GM18858 (cell line): ENCODE results near the gene ATG16L1.

Source experiments
- ATAC-seq: cut with Tn5 transposase; IDR thresholded peaks from one replicate; pipeline ENCODE4 v1.9.1; 2021; ENCODE audit not compliant: unreplicated experiment

ATG16L1 gene

DNA sequence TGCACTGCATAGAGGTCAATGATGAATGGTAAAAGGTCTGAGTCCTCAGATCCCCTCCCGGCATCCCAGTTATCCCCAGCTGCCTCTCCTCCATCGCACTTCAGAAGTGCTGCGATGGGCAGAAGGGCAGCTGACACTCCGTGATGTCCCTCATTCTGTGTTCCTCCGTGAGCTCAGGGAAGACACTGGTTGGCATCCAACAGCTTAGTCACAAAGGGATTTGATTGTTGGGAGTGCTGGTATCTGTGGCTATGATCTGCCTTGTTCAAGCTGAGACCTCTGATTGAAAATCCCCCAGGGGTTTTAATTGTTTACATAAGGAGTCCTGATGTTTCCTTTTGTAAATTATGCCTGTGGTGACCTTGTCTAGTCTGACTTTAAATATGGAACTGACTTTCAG is 37.2 kb downstream of the ATG16L1 start:
- ATAC-seq: no peak

DNA sequence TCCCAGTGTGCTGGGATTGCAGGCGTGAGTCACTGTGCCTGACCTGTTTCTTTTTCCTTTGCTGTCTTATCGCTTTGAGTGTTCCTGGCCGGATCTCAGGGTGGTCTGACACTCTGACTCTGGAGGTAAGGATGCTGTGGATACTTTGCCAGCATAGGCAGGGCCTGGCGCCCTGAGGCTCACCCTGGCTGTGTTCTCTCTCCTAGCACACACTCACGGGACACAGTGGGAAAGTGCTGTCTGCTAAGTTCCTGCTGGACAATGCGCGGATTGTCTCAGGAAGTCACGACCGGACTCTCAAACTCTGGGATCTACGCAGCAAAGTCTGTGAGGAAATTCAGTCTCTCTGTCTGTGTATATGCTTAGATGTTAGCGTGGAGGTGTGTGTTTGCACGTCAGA is 38.2 kb downstream of the ATG16L1 start:
- ATAC-seq: no peak

DNA sequence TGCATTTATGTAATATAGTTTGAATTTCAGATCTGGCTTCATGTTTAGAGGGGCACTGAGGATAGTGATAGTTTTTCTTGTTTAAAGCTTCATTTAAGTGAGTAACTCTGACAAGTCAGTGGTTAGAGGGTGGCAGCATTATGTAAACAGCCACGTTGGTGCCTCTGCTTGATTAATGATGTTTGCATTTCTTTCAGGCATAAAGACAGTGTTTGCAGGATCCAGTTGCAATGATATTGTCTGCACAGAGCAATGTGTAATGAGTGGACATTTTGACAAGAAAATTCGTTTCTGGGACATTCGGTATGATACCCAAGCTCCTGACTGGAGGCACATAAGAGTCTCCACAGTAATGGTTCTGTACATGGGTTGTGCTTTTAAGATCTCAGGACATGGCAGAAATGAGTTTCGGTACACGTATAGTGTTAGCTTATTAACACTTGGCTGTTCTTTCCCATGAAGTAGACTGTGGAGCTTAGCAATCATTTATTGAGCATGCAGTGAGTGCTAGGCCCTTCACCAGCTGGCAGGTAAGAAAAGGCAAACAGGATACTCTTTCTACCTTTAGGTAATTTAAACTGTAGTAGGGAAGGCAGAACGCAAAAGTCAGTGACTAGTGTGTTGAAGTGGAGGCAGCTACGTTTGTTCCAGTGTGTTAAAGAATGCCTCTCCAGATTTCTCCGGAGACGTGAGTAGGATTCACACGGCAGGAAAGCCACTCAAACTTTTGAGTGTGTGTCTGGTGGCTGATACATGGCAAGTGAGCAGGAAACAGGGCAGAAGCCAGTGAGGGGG is 38.8 kb downstream of the ATG16L1 start:
- no peak for ATAC-seq

GRCh38 chr2:233295891-233296290 is 44.4 kb downstream of the ATG16L1 start:
- ATAC-seq: no peak

- no peak for ATAC-seq
Measured at GRCh38 chr2:233297076-233297475, 45.6 kb downstream of the ATG16L1 start.

GRCh38 chr2:233300401-233300800 is 48.9 kb downstream of the ATG16L1 start:
- ATAC-seq: no peak

DNA sequence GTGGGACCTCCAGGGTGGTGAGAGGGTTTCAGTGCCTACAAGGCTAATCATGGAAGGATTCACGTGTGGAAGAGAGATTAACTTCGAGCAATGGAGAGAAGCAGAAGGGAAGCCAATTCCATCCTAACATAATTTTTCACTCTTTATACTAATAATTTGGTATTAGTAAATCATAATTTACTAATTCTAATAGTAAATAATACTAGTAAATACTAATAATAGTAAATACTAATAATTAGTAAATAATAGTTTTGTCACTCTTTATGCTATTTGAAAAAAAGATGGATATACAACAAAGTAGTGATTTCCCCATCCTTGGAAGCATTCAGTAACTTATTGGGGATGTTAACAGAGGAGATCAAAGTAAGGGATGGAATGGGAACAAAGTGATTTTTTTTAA is 49.8 kb downstream of the ATG16L1 start:
- ATAC-seq: no peak

- no peak for ATAC-seq
Measured at GRCh38 chr2:233301811-233302210, 50.3 kb downstream of the ATG16L1 start.

DNA sequence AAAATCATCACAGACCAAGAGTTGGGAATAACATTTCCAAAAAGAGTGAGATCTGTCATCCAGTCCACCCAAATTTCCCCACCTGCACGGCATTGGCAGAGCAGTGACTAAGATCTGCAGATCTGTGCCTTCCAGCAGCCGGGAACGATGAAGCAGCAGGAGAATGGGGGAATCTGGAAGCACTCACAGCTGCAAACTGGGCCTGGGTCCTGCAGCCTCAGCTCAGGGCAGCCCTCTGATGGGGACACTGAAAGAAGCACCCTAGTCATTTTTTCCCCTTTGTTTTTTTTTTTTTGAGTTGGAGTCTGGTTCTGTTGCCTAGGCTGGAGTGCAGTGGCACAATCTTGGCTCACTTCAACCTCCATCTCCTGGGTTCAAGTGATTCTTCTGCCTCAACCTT is 51.8 kb downstream of the ATG16L1 start:
- no peak for ATAC-seq

DNA sequence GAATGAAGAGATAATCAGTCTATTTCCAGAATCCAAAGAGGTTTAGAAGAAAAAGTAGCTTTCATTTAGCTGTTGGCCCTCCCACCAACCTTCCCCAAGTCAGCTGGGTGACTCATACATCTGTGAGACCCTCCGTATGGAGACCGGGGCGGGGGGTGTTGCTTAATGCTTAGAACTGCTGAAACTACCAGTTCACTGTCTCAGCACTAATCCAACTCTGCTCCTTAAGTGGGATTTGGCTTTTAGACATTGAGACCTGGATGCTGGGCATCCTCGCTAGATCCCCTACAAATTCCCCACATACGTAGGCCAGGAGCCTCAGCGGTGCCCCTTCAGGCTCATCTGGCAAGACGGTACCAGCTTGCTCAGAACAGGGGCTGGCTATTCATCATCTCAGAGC is 56.1 kb downstream of the ATG16L1 start, which contains the start of gene SAG:
SAG (plus strand) TSS at position 252 of the 400 bp plus-strand sequence. CDS start 1,374 bp downstream, outside the sequence.
- no peak for ATAC-seq

- ATAC-seq: no peak
Measured at GRCh38 chr2:233311241-233311926, 59.9 kb downstream of the ATG16L1 start.

DNA sequence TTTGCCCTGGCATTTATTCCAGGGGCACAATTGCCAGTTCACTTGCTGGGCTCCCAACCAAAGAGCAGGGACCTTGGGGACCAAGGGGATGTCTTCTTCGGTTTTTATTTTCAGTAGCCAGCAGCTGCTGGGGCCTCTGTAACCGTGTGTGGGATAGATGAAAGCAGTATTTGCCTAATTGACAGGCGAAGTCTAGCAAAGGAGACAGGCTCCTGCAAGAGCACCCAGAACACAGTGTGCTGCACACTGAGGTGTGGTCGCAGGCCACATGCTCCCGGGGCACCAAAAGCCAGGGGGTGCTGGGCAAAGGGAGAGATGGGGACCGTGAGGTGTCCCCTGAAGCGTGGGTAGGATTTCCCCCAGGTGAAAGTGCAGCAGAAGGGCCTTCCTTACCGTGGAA is 61.4 kb downstream of the ATG16L1 start:
- no peak for ATAC-seq

- no peak for ATAC-seq
Measured at GRCh38 chr2:233314180-233314925, 62.9 kb downstream of the ATG16L1 start.

DNA sequence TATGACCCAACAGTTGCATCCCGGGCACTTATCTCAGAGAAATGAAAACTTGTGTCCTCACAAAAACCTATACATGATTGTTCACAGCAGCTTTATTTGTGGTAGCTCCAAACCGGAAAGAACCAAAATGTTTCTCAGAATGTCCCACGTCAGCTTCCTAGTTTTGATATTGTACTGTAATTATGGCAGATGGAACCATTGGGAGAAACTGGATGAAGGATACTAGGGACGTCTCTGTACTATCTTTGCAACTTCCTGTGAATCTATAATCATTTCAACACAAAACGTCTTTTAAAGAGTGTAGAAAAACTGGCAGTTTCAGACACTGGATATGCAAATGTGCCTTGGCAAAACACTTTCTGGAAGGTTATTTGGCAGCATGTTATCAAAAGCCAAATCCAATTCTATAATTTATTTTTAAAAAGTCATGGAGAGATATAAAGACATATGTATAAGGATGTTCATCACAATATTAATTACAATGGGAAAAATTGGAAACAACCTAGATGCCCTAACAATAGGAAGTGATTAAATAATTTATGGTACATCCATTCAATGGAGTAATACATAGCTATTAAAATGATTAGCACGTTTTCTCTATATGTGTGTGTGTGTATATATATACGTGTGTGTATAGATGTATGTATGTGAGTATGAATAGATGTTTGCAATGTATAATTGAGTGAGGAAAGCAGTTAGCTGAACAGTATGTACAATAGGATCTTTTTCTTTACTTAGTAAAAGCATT is 65.9 kb downstream of the ATG16L1 start:
- no peak for ATAC-seq

GRCh38 chr2:233319256-233319655 is 67.8 kb downstream of the ATG16L1 start:
- ATAC-seq: no peak

- no peak for ATAC-seq
Measured at GRCh38 chr2:233320470-233320869, 69.0 kb downstream of the ATG16L1 start.

- no peak for ATAC-seq
Measured at GRCh38 chr2:233321166-233321565, 69.7 kb downstream of the ATG16L1 start.

- no peak for ATAC-seq
Measured at GRCh38 chr2:233323851-233324250, 72.4 kb downstream of the ATG16L1 start.

GRCh38 chr2:233325256-233325655 is 73.8 kb downstream of the ATG16L1 start:
- no peak for ATAC-seq

DNA sequence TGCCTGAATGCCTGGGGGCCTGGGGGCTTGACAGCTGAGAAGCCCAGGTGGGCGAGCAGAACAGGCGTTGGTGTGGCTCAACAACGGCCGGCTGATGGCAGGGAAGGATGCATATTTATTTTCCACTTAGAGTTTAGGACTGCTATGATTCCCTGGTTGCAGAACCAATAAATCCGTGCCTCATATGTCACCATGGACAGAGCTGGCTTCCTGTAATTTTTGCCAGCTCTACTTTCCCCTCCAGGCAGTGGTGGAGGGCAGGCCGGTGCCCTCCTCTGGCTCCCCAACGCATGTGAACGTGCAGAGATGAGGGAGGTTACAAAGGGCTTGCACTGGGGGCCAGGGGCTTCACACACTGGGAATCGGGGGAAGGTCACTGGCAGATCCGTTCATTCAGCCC is 74.3 kb downstream of the ATG16L1 start:
- no peak for ATAC-seq

GRCh38 chr2:233326500-233326899 is 75.0 kb downstream of the ATG16L1 start:
- no peak for ATAC-seq
